Measurements from ENCODE around the gene ZNF90.

- TF ChIP-seq ZNF530 (tag by site-specific recombination; IDR thresholded peaks at IDR 0.05; ENCODE audit: low read depth) (no peak), CTCF (tag by site-specific recombination; IDR thresholded peaks at IDR 0.05) (no peak), ZNF76 (tag by site-specific recombination; IDR thresholded peaks at IDR 0.05; ENCODE audit: borderline replicate concordance, low read depth) (no peak), REST (tag by site-specific recombination; IDR thresholded peaks at IDR 0.05) (no peak), ZBTB10 (tag by site-specific recombination; IDR thresholded peaks at IDR 0.05) (no peak), ZNF362 (tag by site-specific recombination; IDR thresholded peaks at IDR 0.05) (no peak), PRDM1 (tag by site-specific recombination; IDR thresholded peaks at IDR 0.05) (no peak), ZNF660 (tag by site-specific recombination; IDR thresholded peaks at IDR 0.05) (0 out of 2 replicates have a peak, but pooled peaks have one; percentile 19), ZNF514 (tag by site-specific recombination; IDR thresholded peaks at IDR 0.05) (no peak), ZBTB6 (tag by site-specific recombination; IDR thresholded peaks at IDR 0.05) (no peak), ZNF138 (tag by site-specific recombination; IDR thresholded peaks at IDR 0.05; ENCODE audit: borderline replicate concordance) (no peak), SP2 (tag by site-specific recombination; IDR thresholded peaks at IDR 0.05) (no peak), TSHZ1 (tag by site-specific recombination; IDR thresholded peaks at IDR 0.05; ENCODE audit: borderline replicate concordance) (no peak), ZBTB20 (tag by site-specific recombination; IDR thresholded peaks at IDR 0.05) (no peak)
These were observed 39.2 kb upstream of the ZNF90 start for GRCh38 chr19:20038358-20039202.

Data from HEK293 (cell line).